Measurements from ENCODE around the gene TMPRSS4.

TMPRSS4 gene

GRCh38 chr11:118076754-118077281, at the start of gene TMPRSS4:
TMPRSS4 (plus strand) TSS chr11:118077078; CDS start chr11:118077303, 225 bp downstream.
- DNase-seq = no peak

GRCh38 chr11:118027694-118028093, 49.2 kb upstream of the TMPRSS4 start:
- no peak for DNase-seq

GRCh38 chr11:118028626-118029025, 48.3 kb upstream of the TMPRSS4 start:
- DNase-seq = no peak

GRCh38 chr11:118033443-118033842, 43.4 kb upstream of the TMPRSS4 start:
- no peak for DNase-seq

GRCh38 chr11:118042141-118042540, 34.7 kb upstream of the TMPRSS4 start:
- DNase-seq = no peak

GRCh38 chr11:118042796-118043195, 34.1 kb upstream of the TMPRSS4 start:
- no peak for DNase-seq

GRCh38 chr11:118045191-118045590, 31.7 kb upstream of the TMPRSS4 start:
- no peak for DNase-seq

- peak; percentile 39 for DNase-seq
These were observed 30.6 kb upstream of the TMPRSS4 start for GRCh38 chr11:118046051-118046963.

- peak; percentile 30 for DNase-seq
These were observed 29.7 kb upstream of the TMPRSS4 start for GRCh38 chr11:118046964-118047700.

- DNase-seq = no peak
These were observed 29.1 kb upstream of the TMPRSS4 start for GRCh38 chr11:118047749-118048148.

GRCh38 chr11:118048472-118049370, 28.2 kb upstream of the TMPRSS4 start:
- no peak for DNase-seq

GRCh38 chr11:118049771-118050170, 27.1 kb upstream of the TMPRSS4 start:
- DNase-seq = no peak

- DNase-seq = no peak
These were observed 26.5 kb upstream of the TMPRSS4 start for GRCh38 chr11:118050208-118050891.

- DNase-seq = no peak
These were observed 25.7 kb upstream of the TMPRSS4 start for GRCh38 chr11:118051136-118051610.

GRCh38 chr11:118051611-118052461, 25.0 kb upstream of the TMPRSS4 start:
- DNase-seq = peak; percentile 71

GRCh38 chr11:118052581-118053206, 24.2 kb upstream of the TMPRSS4 start:
- no peak for DNase-seq

- no peak for DNase-seq
These were observed 21.9 kb upstream of the TMPRSS4 start for GRCh38 chr11:118054712-118055640.

GRCh38 chr11:118055966-118056365, 20.9 kb upstream of the TMPRSS4 start:
- DNase-seq = no peak

GRCh38 chr11:118056806-118057205, 20.1 kb upstream of the TMPRSS4 start:
- DNase-seq = no peak
